Stimulated activated CD4-positive, alpha-beta T cell treated with anti-CD3 and anti-CD28 coated beads, Interleukin-1b, Interleukin-23, amount 100 ng/mL, for 1 hour (primary cell): Measurements from ENCODE around the gene TEAD1.

Experiments used
- DNase-seq, 2 donors: peaks; one replicate each; pipeline ENCODE4 v3.0.0-alpha.2; 2020; ENCODE audit warnings: low read depth in 2 of 2

The TEAD1 gene

DNA sequence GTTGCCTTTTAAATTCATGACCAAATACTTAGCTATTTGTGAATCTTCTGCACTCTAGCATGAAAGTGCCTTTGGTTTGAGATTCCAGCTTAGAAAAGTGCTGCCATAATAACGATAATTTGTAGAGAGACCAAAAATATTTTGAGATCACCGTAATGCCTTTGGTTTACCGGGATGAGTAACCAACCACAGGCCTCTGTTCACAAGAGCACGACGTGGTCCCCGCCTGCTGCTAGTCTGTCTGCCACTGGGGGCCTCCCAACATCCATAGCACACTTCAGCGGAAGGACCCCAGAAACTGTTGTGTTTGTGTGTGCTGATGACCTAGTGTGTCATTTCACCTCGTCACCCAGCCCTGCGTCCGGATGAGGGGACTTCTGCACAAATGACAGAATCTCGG lies 267.9 kb downstream of the TEAD1 start:
- DNase-seq = no peak

DNA sequence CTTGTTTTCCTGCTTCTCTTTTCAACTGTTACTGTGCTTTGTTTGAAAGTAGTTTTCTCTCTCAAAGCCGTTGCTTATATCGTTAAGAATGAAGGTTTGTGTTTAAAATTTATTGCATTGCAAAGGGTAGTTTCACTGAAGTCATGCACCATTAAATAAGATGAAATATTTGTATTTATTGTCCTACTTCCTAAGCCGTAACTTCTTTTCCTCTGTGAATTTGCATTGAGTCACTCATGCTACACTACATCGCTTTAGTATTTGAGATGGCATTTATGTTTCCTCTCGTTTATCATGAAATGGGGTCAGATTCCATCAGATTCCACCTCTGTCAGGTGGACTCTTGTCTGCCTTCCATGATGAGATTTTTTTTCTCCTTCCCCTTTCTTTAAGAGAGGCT lies 269.1 kb downstream of the TEAD1 start:
- DNase-seq = no peak

DNA sequence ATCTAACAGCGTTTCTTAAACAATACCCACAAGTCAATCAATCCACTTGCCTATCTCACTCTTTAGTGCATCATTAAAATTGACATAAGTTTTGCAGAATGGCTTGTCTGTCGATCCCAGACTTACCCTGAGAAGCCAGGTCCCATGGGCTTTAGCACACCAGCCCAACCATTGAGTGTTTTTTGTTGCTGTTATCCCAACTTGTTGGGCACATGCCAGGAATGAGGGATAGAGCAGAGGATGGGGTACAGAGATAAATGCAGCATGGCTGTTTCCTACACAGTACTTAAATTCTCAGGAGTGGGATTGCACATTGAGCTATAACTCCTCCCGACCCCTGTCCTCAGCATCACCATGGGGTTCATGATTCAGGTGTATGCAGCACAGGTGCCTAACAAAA lies 270.7 kb downstream of the TEAD1 start:
- no peak for DNase-seq

DNA sequence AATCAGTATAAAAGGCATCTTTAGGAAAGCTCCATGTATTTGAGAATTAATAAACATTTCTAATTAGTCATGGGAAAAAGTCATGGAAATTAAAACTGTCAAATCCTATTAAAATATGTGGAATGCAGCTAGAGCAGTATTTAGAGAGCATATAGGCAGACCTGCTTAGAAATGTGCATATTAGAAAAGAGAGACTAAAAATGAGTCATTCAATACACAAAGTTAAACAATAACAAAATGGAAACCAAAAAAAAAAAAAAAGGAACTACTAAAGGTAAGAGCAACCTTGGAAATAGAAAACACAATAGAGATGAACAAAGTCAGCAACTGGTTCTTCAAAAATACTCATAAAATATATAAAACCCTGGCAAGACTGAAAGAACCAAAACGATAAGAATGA lies 275.2 kb downstream of the TEAD1 start:
- no peak for DNase-seq

DNA sequence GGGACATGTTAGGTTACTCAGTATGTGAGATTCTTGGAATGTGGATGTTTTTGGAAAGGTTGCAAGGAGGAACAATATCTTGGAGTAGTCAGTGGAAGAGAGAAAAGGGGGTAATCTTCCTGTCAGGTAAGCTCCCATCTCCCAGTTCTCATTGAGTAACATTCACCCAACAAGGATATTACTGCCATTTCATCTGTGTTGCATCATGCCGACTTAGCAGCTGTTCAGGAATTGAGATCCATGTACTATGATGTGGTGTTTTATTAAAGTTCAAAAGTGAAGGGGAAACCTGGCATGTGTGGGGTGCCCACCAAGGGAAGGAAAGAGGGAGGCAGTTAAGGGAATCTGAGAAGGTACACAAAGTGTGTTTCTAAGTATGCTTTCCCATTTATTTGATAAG lies 276.4 kb downstream of the TEAD1 start:
- no peak for DNase-seq

DNA sequence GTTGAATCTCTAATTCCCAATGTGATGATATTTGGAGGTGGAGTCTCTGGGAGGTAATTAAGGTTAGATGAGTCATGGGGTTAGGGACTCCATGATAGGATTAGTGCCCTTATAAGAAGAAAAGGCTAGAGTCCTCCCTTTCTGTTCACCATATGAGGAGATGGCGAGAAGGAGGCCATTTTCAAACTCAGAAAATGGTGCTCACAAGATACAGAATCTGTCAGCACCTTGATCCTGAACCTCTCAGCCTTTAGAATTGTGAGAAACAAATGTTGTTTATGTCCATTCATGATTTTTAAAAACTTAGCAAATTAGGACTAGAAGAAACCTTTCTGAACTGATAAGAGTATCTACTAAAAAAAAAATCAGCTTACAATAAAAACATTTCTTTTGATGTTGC lies 277.2 kb downstream of the TEAD1 start:
- DNase-seq = no peak

DNA sequence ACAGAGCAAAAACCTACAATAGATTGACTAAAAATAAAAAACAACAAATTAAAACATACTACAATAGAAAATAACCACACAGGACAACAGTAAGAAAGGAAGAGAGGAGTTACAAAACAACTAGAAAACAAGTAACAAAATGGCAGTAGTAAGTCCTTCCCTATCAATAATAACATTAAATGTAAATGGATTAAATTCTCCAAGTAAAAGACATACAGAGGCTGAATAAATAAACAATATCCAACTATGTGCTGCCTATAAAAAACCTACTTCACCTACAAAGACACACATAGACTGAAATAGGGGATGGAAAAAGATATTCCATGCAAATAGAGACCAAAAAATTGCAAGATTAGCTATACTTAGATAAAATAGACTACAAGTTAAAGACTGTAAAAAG lies 277.9 kb downstream of the TEAD1 start:
- DNase-seq = no peak

DNA sequence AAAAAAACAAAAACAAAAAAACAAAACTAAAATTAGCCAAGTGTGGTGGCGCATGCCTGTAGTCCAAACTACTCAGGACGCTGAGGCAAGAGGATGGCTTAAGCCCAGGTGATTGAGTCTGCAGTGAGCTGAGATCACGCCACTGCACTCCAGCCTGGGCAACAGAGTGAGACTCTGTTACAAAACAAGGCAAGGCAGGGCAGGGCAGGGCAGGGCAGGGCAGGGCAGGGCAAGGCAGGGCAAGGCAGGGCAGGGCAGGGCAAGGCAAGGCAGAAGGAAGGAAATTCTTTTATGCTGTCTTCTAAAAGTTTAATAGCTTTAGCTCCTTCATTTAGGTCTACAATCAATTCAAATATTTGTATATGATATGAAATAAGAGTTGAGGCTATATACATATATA lies 284.8 kb downstream of the TEAD1 start:
- DNase-seq = no peak

DNA sequence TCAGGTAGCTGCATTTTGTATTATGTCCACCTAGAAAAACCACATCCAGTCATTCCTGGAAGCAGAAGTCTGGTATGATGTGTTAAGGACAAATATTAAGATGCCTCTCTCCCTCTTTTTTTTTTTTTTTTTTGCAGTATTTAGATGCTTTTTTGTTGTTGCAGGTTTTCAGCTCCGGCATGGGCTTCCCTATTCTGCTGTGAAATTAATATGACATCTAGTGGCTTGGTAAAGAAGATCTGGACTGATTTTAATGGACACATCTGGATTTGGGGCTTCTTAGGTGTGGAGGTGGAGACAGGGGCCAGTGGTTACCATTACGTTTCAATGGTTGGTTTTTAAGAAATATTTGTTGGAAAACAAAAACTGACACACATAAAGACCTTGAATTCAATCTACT lies 287.4 kb downstream of the TEAD1 start:
- no peak for DNase-seq

DNA sequence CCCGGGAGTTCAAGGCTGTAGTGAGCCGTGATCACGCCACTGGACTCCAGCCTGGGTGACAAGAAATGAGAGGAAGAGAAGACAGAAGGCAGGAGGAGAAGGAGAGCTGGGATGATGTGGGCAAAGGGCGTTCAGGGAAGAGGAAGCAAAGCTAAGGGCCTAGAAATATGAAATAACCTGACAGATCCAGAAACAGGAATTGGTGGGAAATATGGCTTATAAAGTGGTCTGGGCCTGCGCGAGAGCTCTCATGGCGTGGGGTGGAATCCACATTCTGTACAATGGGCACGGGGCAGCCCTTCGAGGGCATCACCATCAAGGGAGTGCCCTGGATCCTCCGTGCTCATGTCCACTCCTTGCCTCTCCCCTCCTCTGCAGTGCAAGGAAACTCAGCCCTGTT lies 288.1 kb downstream of the TEAD1 start:
- DNase-seq = no peak

DNA sequence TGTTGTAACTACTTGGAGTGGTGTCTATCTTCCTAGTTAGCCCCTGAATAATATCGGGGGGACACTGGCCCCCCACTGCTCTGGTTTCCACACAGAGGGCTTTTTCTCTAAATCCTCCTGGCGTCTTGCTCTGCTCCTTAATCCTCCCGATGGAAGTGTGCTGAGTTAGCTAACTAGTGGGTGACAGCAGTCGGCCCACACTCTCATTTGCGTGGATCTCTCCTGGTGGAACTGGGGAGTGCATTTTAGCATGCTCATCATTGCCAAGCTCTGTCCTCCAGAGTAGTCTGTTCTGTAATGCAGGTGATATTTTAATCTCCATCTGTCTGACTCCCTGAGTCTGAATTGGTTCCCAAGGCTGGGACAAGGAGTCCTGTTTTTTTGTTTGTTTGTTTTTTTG lies 288.8 kb downstream of the TEAD1 start:
- no peak for DNase-seq

DNA sequence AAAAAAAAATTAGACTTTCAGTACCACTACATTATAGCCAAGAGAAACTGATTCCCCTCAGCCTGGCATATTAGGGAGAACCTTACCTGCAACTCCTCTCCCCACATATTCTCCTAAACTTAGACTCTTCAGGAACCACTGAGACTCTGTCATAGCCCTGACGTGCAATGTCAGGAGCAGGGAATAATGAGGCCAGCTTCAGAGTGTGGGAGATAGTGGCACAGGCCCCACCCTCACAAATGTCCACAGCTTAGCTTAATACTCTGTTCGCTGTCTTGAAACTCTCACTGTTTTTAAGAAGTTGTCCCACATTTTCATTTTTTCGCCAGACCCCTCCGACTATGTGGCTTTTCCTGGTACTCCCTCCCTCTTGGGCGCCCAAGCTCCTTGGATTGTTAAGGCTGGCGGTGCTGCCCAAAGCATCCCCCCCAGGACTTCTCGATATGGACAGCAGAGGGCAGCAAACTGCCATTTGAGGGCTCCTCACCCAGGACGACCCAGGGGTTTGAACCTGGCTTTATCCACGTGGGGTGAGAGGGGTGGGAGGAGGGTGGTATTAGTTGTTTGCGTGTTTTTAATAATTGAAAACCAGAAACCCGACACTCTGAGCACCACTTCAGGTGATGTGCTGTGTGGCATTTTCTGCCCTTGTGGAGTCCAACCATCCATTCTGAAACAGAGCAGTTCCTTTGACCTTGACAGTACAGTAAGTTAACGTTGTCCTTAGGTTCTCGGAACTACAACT lies 289.7 kb downstream of the TEAD1 start:
- peak; percentile 7 to 38 for DNase-seq

DNA sequence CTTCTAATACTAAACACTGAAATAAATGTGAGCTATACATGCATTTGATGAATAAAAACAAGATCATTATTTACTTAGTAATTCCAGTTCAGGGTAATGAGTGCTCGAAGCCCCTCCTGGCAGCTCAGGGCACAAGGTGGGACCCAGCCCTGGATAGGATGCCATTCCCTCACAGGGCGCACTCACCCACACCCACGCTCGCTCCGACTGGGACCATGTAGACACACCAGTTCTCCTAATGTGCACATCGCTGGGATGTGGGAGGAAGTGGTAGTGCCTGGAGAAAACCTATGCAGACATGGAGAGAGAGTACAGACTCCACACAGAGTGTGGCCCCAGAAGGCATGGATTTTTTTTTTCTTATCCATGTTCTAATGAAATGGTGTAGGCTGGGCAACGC lies 290.4 kb downstream of the TEAD1 start:
- no peak for DNase-seq

DNA sequence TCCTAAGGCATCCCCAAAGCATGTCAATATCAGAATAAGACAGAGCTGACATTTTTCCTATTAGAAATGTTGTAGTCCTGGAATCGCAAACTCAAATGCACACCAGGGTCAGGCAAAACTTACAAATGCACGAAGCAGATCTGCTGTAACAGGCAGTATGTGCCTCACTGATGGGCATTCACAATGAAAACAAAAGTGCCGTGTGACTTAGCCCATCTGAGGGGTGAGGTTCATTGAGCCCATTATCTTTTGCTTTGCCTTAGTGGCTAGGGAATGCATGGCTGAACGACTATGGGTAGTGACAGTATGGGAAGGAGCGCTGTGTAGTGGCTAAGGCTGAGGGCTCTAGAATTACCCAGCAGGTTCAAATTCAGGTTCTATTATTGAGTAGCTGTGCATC lies 291.8 kb downstream of the TEAD1 start:
- no peak for DNase-seq

DNA sequence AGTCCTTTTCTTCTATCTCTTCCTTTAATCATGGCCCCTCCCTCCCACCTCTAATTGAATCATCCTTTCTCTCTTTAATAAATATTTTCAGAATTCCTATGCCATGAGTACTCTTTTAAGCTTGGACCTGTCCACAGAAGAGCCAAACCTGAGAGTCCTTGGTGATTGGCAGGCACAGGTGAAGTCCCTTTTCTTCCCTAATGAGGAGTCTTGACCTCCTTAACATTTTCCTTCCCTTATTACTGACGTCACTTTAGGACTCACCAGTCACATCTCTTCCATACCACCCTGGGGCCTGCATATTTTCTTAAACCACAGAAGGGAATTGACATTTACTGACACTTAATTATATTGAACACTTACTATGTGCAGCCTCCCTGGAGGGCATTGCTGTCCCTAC lies 293.9 kb downstream of the TEAD1 start:
- no peak for DNase-seq

DNA sequence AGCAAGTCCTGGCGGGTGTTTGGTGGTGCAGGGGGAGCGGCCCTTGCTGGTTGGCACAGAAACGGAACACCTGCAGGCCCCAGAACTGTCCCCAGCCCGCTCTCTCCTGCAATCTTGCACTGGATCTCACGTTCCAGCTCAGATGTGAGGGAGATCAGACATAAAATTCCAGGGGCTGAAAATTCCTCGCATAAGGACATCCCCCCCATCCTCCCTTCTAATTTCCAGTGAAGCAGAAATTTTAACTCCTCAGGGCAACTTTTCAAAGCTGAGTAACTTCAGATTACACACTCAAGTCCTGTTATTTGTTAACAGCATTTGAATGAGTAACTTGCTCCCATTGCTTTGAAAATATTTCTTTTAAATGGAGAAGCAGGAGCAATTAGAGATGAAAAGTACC lies 294.6 kb downstream of the TEAD1 start:
- DNase-seq = no peak

DNA sequence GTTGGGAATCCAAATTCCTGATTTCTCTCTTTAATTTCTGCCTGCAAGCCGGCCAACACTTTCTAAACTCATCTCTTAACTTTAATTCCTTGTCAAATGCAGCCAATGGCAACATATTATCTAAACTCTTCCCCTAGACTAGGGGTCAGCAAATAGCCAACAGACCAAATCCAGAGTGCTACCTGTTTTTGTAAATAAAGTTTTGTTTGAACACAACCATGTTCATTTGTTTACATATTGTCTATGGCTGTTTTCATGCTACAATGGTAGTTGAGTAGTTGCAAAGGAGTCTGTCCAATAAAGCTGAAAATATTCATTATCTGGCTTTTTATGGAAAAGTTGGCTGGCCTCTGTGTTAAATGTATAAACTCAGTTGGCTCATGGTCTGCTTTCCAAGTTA lies 297.7 kb downstream of the TEAD1 start:
- no peak for DNase-seq

DNA sequence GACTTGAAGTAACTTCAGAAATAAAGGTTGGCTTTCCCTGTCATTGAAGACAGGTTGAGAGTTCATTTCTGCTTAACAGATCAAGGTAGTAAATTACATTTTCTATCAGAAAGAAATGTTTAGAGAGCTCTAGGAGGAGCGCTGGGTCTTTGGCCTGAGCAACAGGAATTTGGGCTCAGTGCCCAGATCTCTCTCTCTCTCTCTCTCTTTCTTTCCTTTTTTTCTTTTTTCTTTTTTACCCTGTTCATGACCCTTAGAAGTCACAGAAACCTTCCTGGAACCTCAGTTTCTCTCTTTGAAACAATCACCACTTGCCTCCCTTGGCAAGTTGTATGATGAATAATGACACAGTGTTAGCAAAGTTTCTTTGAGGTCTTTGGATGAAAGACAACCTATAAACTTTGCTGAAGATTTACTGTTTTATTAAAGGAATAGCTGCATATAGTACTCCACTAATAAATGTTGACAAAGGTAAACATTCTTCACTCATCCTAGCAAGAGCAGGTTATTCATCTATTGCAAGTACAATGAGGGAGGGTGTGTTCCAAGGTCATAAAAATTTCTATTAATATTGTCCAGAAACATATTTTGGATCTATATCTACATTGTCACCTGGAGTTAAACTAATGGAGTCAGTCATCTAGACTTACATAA lies 299.4 kb downstream of the TEAD1 start:
- no peak for DNase-seq

DNA sequence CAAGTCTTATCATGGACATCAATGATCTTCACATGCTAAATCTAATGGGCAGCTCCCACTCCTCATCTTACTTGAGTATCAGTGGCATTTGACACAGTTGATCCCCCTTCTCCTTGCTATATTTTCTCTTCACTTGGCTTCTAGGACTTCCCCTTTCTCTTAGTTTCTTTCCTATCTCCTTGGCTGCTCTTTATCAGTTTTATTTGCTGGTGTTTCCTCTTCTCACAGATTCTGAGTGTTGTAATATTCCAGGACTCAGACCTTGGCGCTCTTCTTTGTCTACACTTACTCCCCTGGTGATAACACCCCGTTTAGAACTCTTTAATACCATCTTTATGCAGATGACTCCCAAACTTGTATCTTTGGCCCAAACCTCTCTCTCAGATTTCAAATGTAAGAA lies 301.0 kb downstream of the TEAD1 start:
- DNase-seq = no peak

DNA sequence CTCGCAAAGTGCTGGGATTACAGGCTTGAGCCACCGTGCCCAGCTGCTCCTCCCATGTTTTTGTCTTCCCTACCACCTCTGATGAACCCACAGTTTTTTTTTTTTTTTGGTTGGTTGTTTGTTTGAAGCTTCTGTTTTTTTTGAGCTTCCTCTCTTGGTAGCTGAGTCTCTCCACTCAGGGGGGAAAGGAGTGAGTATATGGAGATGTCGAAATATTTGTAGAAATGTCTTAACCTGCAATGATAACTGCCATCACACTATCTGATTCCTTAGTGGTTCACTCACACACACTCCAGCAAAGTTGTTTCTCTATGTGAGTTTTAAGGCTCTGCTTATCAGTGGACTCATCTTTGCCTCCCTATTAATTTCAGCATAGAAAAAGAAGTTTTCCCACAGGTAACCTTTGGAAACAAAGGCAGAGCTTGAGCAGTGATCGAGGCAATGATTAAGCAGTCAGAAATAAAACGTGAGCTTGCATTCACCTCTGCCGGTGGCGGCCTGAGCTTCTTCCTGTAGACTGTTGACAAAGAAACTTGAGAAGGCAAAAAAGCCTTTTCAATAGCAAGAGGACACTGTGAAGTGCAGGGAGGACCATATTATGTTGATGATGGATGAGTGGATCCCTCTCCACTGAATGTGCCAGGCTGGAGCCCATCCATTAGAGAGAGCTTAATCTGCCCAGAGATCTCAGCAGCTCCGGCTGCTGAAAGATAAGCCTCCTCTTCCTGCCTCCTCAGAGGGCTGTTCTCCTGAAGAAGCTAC lies 305.9 kb downstream of the TEAD1 start:
- DNase-seq = no peak

DNA sequence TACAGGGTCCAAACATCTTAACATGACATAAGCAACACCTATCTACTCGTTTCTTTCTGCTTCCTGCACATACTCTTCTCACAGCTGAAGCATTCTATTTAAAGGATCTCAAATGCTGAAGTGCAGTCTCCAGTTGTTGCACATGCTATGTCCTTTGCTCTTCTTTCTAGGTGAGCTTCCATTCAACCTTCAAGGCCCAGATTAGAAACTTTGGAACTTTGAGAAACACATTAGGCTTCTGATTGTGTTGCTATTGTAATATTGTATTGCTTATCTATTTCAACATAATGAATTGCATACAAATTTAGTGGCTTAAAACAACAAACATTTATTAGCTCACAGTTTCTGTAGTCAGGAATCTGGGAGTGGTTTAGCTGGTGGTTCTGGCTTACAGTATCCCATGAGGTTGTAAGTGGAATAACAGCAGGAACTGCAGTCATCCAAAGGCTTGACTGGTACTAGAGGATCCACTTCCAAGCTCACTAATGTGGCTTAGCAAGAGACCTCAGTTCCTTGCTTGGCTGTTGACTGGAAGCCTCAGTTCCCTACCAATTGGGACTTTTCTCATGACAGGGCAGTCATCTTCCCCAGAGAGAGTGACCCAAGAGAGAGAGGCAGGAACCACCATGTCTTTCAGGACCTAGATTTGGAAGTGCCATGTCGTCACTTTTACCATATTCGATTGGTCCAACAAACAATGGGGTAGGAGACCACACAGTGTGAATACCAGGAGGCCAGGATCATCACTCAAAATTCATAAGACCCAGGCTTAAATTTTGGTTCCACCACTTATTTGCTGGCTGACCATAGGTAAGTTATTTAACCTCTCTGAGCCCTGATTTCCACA lies 307.7 kb downstream of the TEAD1 start:
- DNase-seq = no peak

DNA sequence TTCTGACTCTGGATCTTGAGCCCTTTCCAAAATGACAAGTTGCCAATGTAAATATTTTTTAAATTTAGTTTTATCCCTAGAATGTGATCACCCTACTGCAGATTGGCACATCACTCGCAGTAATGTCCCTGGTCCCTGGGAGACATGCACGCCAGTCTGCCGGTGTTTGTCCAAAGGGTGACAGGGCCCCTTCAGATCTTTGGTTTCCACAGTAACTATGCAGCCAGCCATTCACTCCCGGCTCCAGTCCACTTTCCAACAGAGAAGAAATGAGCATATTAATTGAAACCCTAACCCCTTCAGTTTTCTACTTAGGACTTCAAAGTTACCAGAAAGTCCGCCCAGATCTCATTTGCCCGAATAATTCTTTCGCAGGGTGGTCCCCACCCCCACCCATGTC lies 309.1 kb downstream of the TEAD1 start:
- no peak for DNase-seq
